ENCODE results near the gene KCNQ1.

KCNQ1 gene

GRCh38 chr11:2426221-2426620, 18.6 kb upstream of the KCNQ1 start:
- no peak for DNase-seq

GRCh38 chr11:2426826-2427521, 17.8 kb upstream of the KCNQ1 start:
- DNase-seq = no peak

GRCh38 chr11:2427721-2428321, 17.0 kb upstream of the KCNQ1 start:
- DNase-seq = no peak

- peak; percentile 86 for DNase-seq
These were observed 16.4 kb upstream of the KCNQ1 start for GRCh38 chr11:2428322-2428795.

- DNase-seq = no peak
These were observed 13.4 kb upstream of the KCNQ1 start for GRCh38 chr11:2431395-2431794.

GRCh38 chr11:2432171-2432621, 12.6 kb upstream of the KCNQ1 start:
- DNase-seq = no peak

GRCh38 chr11:2432628-2433071, 12.2 kb upstream of the KCNQ1 start:
- DNase-seq = no peak

- DNase-seq = no peak
These were observed 11.5 kb upstream of the KCNQ1 start for GRCh38 chr11:2433106-2433925.

GRCh38 chr11:2434008-2434407, 10.8 kb upstream of the KCNQ1 start:
- no peak for DNase-seq

- DNase-seq = no peak
These were observed 10.1 kb upstream of the KCNQ1 start for GRCh38 chr11:2434506-2435255.

- no peak for DNase-seq
These were observed 9.4 kb upstream of the KCNQ1 start for GRCh38 chr11:2435288-2436012.

- no peak for DNase-seq
These were observed 8.7 kb upstream of the KCNQ1 start for GRCh38 chr11:2436013-2436520.

GRCh38 chr11:2436521-2437031, 8.2 kb upstream of the KCNQ1 start:
- no peak for DNase-seq

GRCh38 chr11:2437516-2437915, 7.3 kb upstream of the KCNQ1 start:
- DNase-seq = no peak

GRCh38 chr11:2439820-2440219, 5.0 kb upstream of the KCNQ1 start:
- DNase-seq = no peak

- no peak for DNase-seq
These were observed 4.2 kb upstream of the KCNQ1 start for GRCh38 chr11:2440646-2441045.

- DNase-seq = no peak
These were observed 3.6 kb upstream of the KCNQ1 start for GRCh38 chr11:2441171-2441570.

GRCh38 chr11:2442589-2442988, 2.2 kb upstream of the KCNQ1 start:
- peak; percentile 49 for DNase-seq

- no peak for DNase-seq
These were observed 1.4 kb upstream of the KCNQ1 start for GRCh38 chr11:2443406-2443805.

- DNase-seq = no peak
These were observed 657 bp upstream of the KCNQ1 start, which contains the start of gene TRPM5 for GRCh38 chr11:2443881-2444820. Gene TRPM5, minus strand, starts transcription at chr11:2444514. Its CDS starts 21,478 bp downstream, at chr11:2423036.

All from hematopoietic multipotent progenitor cell treated with erythropoietin and hydrocortisone succinate and interleukin-3 and kit ligand, for 6 days (in vitro differentiated cells).